Activated T-helper 17 cell treated with anti-CD3 and anti-CD28 coated beads, Interleukin-2, amount 50 U/mL, for 72 hours (primary cell): ENCODE data around the gene CACNA2D2. TPM values are rescaled to one million over a fixed set of nuclear protein-coding genes. Genes with fewer than 3 reads are reported as not detected.

ENCODE experiments used
- ATAC-seq: fragments of 150-1000 bp; cut with Tn5 transposase; replicated peaks from 2 replicates; pipeline ENCODE4 v1.10.0; 2021; ENCODE audit warnings: mild to moderate bottlenecking, moderate library complexity
- H3K27ac Mint-ChIP-seq: one replicate; pipeline ENCODE4 v1.8.0; 2022; ENCODE audit warnings: mixed read lengths
- H3K27me3 Mint-ChIP-seq: one replicate; pipeline ENCODE4 v1.8.0; 2022; ENCODE audit warnings: mixed read lengths
- H3K36me3 Mint-ChIP-seq: one replicate; pipeline ENCODE4 v1.8.0; 2022; ENCODE audit warnings: low read depth, mild to moderate bottlenecking, mixed read lengths
- H3K4me1 Mint-ChIP-seq: one replicate; pipeline ENCODE4 v1.8.0; 2022; ENCODE audit warnings: mixed read lengths
- H3K4me3 Mint-ChIP-seq: one replicate; pipeline ENCODE4 v1.8.0; 2022; ENCODE audit warnings: mild to moderate bottlenecking, mixed read lengths
- H3K9me3 Mint-ChIP-seq: one replicate; pipeline ENCODE4 v1.8.0; 2022; ENCODE audit warnings: mixed read lengths
- total RNA-seq, 2 donors: library from RNA; stranded (reverse); gene quantifications; one replicate each; pipeline ENCODE4 v1.2.3, GENCODE V29; 2022

Gene CACNA2D2
- total RNA-seq, 2 donors from 2014 or later = 0.50 to 5.0 TPM

- Mint-ChIP-seq H3K27me3 (no peaks in the 10 kb centered on the region), H3K4me1 (no peaks in the 10 kb centered on the region), H3K4me3 (no peak overlapping the region), H3K9me3 (no peaks in the 10 kb centered on the region), H3K36me3 (no peaks in the 10 kb centered on the region), H3K27ac (no peak overlapping the region)
- no peak for ATAC-seq
Observed at GRCh38 chr3:50423543-50423942, 79.9 kb downstream of the CACNA2D2 start.

GRCh38 chr3:50422153-50422552 is 81.3 kb downstream of the CACNA2D2 start:
- H3K36me3 Mint-ChIP-seq = no peaks in the 10 kb centered on the region
- ATAC-seq = no peak
- no peaks in the 10 kb centered on the region for H3K27me3 Mint-ChIP-seq

GRCh38 chr3:50419595-50420370 is 83.7 kb downstream of the CACNA2D2 start:
- no peak overlapping the region for H3K27ac Mint-ChIP-seq
- no peaks in the 10 kb centered on the region for H3K36me3 Mint-ChIP-seq
- H3K4me1 Mint-ChIP-seq = no peaks in the 10 kb centered on the region
- no peaks in the 10 kb centered on the region for H3K27me3 Mint-ChIP-seq
- H3K4me3 Mint-ChIP-seq = no peak overlapping the region
- no peak for ATAC-seq
- no peaks in the 10 kb centered on the region for H3K9me3 Mint-ChIP-seq

More at GRCh38 chr3:50422153-50422552, 81.3 kb downstream of the CACNA2D2 start:
- H3K4me1 Mint-ChIP-seq = no peaks in the 10 kb centered on the region
- H3K4me3 Mint-ChIP-seq = no peak overlapping the region
- no peak overlapping the region for H3K27ac Mint-ChIP-seq
- H3K9me3 Mint-ChIP-seq = no peaks in the 10 kb centered on the region

GRCh38 chr3:50418850-50419249 is 84.6 kb downstream of the CACNA2D2 start:
- Mint-ChIP-seq H3K36me3 (no peaks in the 10 kb centered on the region), H3K9me3 (no peaks in the 10 kb centered on the region), H3K4me3 (no peak overlapping the region), H3K27ac (no peak overlapping the region), H3K27me3 (no peaks in the 10 kb centered on the region), H3K4me1 (no peaks in the 10 kb centered on the region)
- no peak for ATAC-seq

GRCh38 chr3:50417637-50418033 is 85.8 kb downstream of the CACNA2D2 start:
- H3K36me3 Mint-ChIP-seq = no peaks in the 10 kb centered on the region
- no peak overlapping the region for H3K27ac Mint-ChIP-seq
- no peak overlapping the region for H3K4me3 Mint-ChIP-seq
- ATAC-seq = no peak
- no peaks in the 10 kb centered on the region for H3K27me3 Mint-ChIP-seq
- H3K4me1 Mint-ChIP-seq = no peaks in the 10 kb centered on the region
- no peaks in the 10 kb centered on the region for H3K9me3 Mint-ChIP-seq

- H3K36me3 Mint-ChIP-seq = no peaks in the 10 kb centered on the region
- ATAC-seq = no peak
- H3K27ac Mint-ChIP-seq = no peak overlapping the region
- H3K4me1 Mint-ChIP-seq = no peaks in the 10 kb centered on the region
- no peaks in the 10 kb centered on the region for H3K9me3 Mint-ChIP-seq
- H3K4me3 Mint-ChIP-seq = no peak overlapping the region
- no peaks in the 10 kb centered on the region for H3K27me3 Mint-ChIP-seq
Observed at GRCh38 chr3:50416736-50417636, 86.4 kb downstream of the CACNA2D2 start.

GRCh38 chr3:50415816-50416215 is 87.6 kb downstream of the CACNA2D2 start:
- H3K36me3 Mint-ChIP-seq = no peaks in the 10 kb centered on the region
- ATAC-seq = no peak
- no peak overlapping the region for H3K27ac Mint-ChIP-seq
- no peaks in the 10 kb centered on the region for H3K27me3 Mint-ChIP-seq
- H3K4me3 Mint-ChIP-seq = no peak overlapping the region
- H3K9me3 Mint-ChIP-seq = no peaks in the 10 kb centered on the region
- no peaks in the 10 kb centered on the region for H3K4me1 Mint-ChIP-seq

- no peaks in the 10 kb centered on the region for H3K27me3 Mint-ChIP-seq
- no peaks in the 10 kb centered on the region for H3K9me3 Mint-ChIP-seq
- H3K4me3 Mint-ChIP-seq = no peak overlapping the region
- no peaks in the 10 kb centered on the region for H3K4me1 Mint-ChIP-seq
- no peak overlapping the region for H3K27ac Mint-ChIP-seq
- no peak for ATAC-seq
- H3K36me3 Mint-ChIP-seq = no peaks in the 10 kb centered on the region
Observed at GRCh38 chr3:50415061-50415460, 88.4 kb downstream of the CACNA2D2 start.

GRCh38 chr3:50414616-50415015 is 88.8 kb downstream of the CACNA2D2 start:
- Mint-ChIP-seq H3K4me3 (no peak overlapping the region), H3K9me3 (no peaks in the 10 kb centered on the region), H3K36me3 (no peaks in the 10 kb centered on the region), H3K27ac (no peak overlapping the region), H3K4me1 (no peaks in the 10 kb centered on the region), H3K27me3 (no peaks in the 10 kb centered on the region)
- no peak for ATAC-seq

- Mint-ChIP-seq H3K36me3 (no peaks in the 10 kb centered on the region), H3K4me3 (no peak overlapping the region), H3K9me3 (no peaks in the 10 kb centered on the region), H3K27me3 (no peaks in the 10 kb centered on the region), H3K4me1 (no peaks in the 10 kb centered on the region), H3K27ac (no peak overlapping the region)
- ATAC-seq = no peak
Observed at GRCh38 chr3:50412231-50412754, 91.1 kb downstream of the CACNA2D2 start.

GRCh38 chr3:50411229-50411628 is 92.2 kb downstream of the CACNA2D2 start:
- Mint-ChIP-seq H3K27ac (no peak overlapping the region), H3K9me3 (no peaks in the 10 kb centered on the region), H3K27me3 (peaks cover 5% of the 10 kb centered on the region), H3K4me1 (no peaks in the 10 kb centered on the region), H3K4me3 (no peak overlapping the region), H3K36me3 (no peaks in the 10 kb centered on the region)
- ATAC-seq = no peak

GRCh38 chr3:50410608-50411139 is 92.8 kb downstream of the CACNA2D2 start:
- no peaks in the 10 kb centered on the region for H3K9me3 Mint-ChIP-seq
- H3K4me3 Mint-ChIP-seq = no peak overlapping the region
- no peaks in the 10 kb centered on the region for H3K4me1 Mint-ChIP-seq
- no peak overlapping the region for H3K27ac Mint-ChIP-seq
- peak; percentile 55 for ATAC-seq
- no peaks in the 10 kb centered on the region for H3K36me3 Mint-ChIP-seq
- peaks cover 5% of the 10 kb centered on the region for H3K27me3 Mint-ChIP-seq

GRCh38 chr3:50410185-50410584 is 93.2 kb downstream of the CACNA2D2 start:
- Mint-ChIP-seq H3K27ac (no peak overlapping the region), H3K4me1 (no peaks in the 10 kb centered on the region), H3K27me3 (peaks cover 5% of the 10 kb centered on the region), H3K9me3 (no peaks in the 10 kb centered on the region), H3K4me3 (no peak overlapping the region), H3K36me3 (no peaks in the 10 kb centered on the region)
- peak; percentile 78 for ATAC-seq

GRCh38 chr3:50408443-50408944 is 94.9 kb downstream of the CACNA2D2 start:
- Mint-ChIP-seq H3K36me3 (no peaks in the 10 kb centered on the region), H3K4me1 (no peaks in the 10 kb centered on the region)

More at GRCh38 chr3:50408443-50408944, 94.9 kb downstream of the CACNA2D2 start:
- Mint-ChIP-seq H3K27ac (no peak overlapping the region), H3K27me3 (peaks cover 5% of the 10 kb centered on the region), H3K4me3 (no peak overlapping the region), H3K9me3 (no peaks in the 10 kb centered on the region)
- ATAC-seq = no peak
